ENCODE measurements around the gene PALM2AKAP2. TPM values are rescaled to one million over a fixed set of nuclear protein-coding genes. Genes with fewer than 3 reads are reported as not detected.
A peak's percentile ranks its signal among the peaks of the same experiment; 100 is the strongest.

Gene PALM2AKAP2
- total RNA-seq, 6 donors from 2014 or later, result 5.2 to 27.2 (median 8.8) TPM

- no peak for ATAC-seq (ENCODE audit: low FRiP score in 2 of 2)
- H3K27ac ChIP-seq, result no peak overlapping the region
- no peak for DNase-seq
Observed at GRCh38 chr9:109775516-109775915, 4.5 kb upstream of the PALM2AKAP2 start.

GRCh38 chr9:109776391-109776790 lies 3.6 kb upstream of the PALM2AKAP2 start:
- 64 to 65% methylated on average over 2 of the region's 2 CpGs for WGBS, 2 donors
- TF ChIP-seq EP300 (IDR thresholded peaks at IDR 0.05), result no peak
- TF ChIP-seq CTCF (IDR thresholded peaks at IDR 0.05), result no peak
- TF ChIP-seq POLR2AphosphoS5 (IDR thresholded peaks at IDR 0.05), result no peak
- no peak for TF ChIP-seq POLR2A (IDR thresholded peaks at IDR 0.05)
- ATAC-seq (ENCODE audit: low FRiP score in 2 of 2) (no peak), DNase-seq (no peak)
- Histone ChIP-seq H3K4me3 (no peak overlapping the region), H3K27ac (no peak overlapping the region), H3K27me3 (peaks cover 0 to 9% (median 1%) of the 10 kb centered on the region in 4 donors), H3K9me3 (no peaks in the 10 kb centered on the region), H3K36me3 (no peaks in the 10 kb centered on the region), H3K4me1 (peaks cover 3 to 13% (median 7%) of the 10 kb centered on the region in 4 donors)

More at GRCh38 chr9:109775516-109775915, 4.5 kb upstream of the PALM2AKAP2 start:
- 60 to 64% methylated on average over 3 of the region's 3 CpGs for WGBS, 2 donors
- peaks cover 3 to 11% (median 7%) of the 10 kb centered on the region in 4 donors for H3K4me1 ChIP-seq
- no peaks in the 10 kb centered on the region for H3K36me3 ChIP-seq
- TF ChIP-seq CTCF (IDR thresholded peaks at IDR 0.05) (no peak), EP300 (IDR thresholded peaks at IDR 0.05) (no peak), POLR2AphosphoS5 (IDR thresholded peaks at IDR 0.05) (no peak), POLR2A (IDR thresholded peaks at IDR 0.05) (no peak)
- no peak overlapping the region for H3K4me3 ChIP-seq
- no peaks in the 10 kb centered on the region for H3K9me3 ChIP-seq
- H3K27me3 ChIP-seq, result peaks cover 0 to 9% (median 1%) of the 10 kb centered on the region in 4 donors

- peaks cover 3 to 13% (median 4%) of the 10 kb centered on the region in 4 donors for H3K4me1 ChIP-seq
- TF ChIP-seq CTCF (IDR thresholded peaks at IDR 0.05) (no peak), POLR2A (IDR thresholded peaks at IDR 0.05) (no peak), EP300 (IDR thresholded peaks at IDR 0.05) (no peak), POLR2AphosphoS5 (IDR thresholded peaks at IDR 0.05) (no peak)
- H3K9me3 ChIP-seq, result no peaks in the 10 kb centered on the region
- peak overlapping the region; percentile 38 to 51 (median 47) for H3K4me3 ChIP-seq
- DNase-seq (no peak), ATAC-seq (ENCODE audit: low FRiP score in 2 of 2) (no peak)
- no peaks in the 10 kb centered on the region for H3K36me3 ChIP-seq
- WGBS, 2 donors, result 8 to 9% methylated on average over 16 of the region's 16 CpGs
- H3K27ac ChIP-seq, result peak overlapping the region; percentile 28 to 80 (median 74)
- peaks cover 0 to 9% (median 1%) of the 10 kb centered on the region in 4 donors for H3K27me3 ChIP-seq
Observed at GRCh38 chr9:109780453-109781033, 545 bp downstream of the PALM2AKAP2 start.

GRCh38 chr9:109781086-109781485 lies 1.1 kb downstream of the PALM2AKAP2 start:
- H3K4me1 ChIP-seq, result peaks cover 3 to 13% (median 4%) of the 10 kb centered on the region in 4 donors
- H3K27me3 ChIP-seq, result peaks cover 0 to 9% (median 1%) of the 10 kb centered on the region in 4 donors
- no peak for DNase-seq
- H3K9me3 ChIP-seq, result no peaks in the 10 kb centered on the region
- ATAC-seq (ENCODE audit: low FRiP score in 2 of 2), result no peak
- peak overlapping the region; percentile 38 to 51 (median 47) for H3K4me3 ChIP-seq
- WGBS, 2 donors, result 56 to 66% methylated on average over 5 of the region's 5 CpGs
- H3K36me3 ChIP-seq, result no peaks in the 10 kb centered on the region
- TF ChIP-seq POLR2AphosphoS5 (IDR thresholded peaks at IDR 0.05), result no peak
- no peak for TF ChIP-seq EP300 (IDR thresholded peaks at IDR 0.05)
- no peak for TF ChIP-seq CTCF (IDR thresholded peaks at IDR 0.05)
- TF ChIP-seq POLR2A (IDR thresholded peaks at IDR 0.05), result no peak
- H3K27ac ChIP-seq, result peak overlapping the region; percentile 28 to 80 (median 74)

All from upper lobe of left lung (tissue), 6 donors.